ENCODE data around the gene HDAC11. TPM values are rescaled to one million over a fixed set of nuclear protein-coding genes. Genes with fewer than 3 reads are reported as not detected.

The HDAC11 gene
- total RNA-seq, 2 donors from 2014 or later, result 24.0 to 36.1 TPM

DNA sequence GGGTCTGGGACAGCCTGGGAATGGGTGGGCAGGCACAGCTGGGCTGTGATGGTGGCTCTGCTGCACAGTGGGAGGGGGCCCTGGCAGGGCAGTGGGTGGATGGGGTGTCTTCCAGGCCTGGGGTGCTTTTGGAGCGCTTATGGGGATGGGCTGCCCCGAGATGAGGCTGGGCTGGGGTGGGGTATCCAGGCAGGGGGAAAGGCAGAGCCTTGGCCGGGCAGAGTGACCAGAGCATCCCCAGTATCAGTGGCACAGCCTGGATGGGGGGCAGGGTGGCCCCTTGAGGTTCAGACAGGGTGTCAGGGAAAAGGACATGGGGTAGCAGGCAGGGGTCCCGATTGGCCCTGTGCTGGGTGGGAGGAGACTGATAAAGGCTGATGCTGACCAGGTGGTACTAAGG is 26.6 kb downstream of the HDAC11 start:
- no peaks in the 10 kb centered on the region for H3K4me1 ChIP-seq
- H3K9me3 ChIP-seq, result no peaks in the 10 kb centered on the region
- H3K27ac ChIP-seq, result no peak overlapping the region
- H3K4me3 ChIP-seq, result no peak overlapping the region
- H3K9ac ChIP-seq (ENCODE audit: low read depth in 2 of 2, low read length in 2 of 2), result no peak overlapping the region
- no peaks in the 10 kb centered on the region for H3K36me3 ChIP-seq
- TF ChIP-seq CTCF (IDR thresholded peaks at IDR 0.05), result no peak
- DNase-seq, result no peak
- no peaks in the 10 kb centered on the region for H3K27me3 ChIP-seq
- intact Hi-C loops (cut with DNase I), result no loop called here

DNA sequence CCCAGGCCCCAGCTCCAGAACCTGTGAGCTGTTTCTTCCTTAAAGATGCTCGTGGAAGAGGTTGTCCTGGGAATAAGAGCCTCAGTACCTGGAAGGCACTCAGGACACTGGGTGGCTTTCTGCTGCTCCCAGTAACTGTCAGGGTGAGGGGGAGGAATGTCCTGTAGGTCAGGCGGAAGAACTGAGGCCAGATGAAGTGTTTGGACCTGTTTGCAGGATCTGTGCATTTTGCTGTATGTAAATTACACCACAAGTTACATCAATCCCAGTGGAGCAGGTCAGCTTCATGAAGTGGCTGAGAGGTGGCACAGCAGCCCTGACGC is 27.1 kb downstream of the HDAC11 start:
- Histone ChIP-seq H3K9ac (ENCODE audit: low read depth in 2 of 2, low read length in 2 of 2) (no peak overlapping the region), H3K4me1 (no peaks in the 10 kb centered on the region), H3K9me3 (no peaks in the 10 kb centered on the region), H3K36me3 (no peaks in the 10 kb centered on the region), H3K4me3 (no peak overlapping the region), H3K27ac (no peak overlapping the region), H3K27me3 (no peaks in the 10 kb centered on the region)
- no peak for DNase-seq
- intact Hi-C loops (cut with DNase I), result no loop called here
- TF ChIP-seq CTCF (IDR thresholded peaks at IDR 0.05), result no peak

DNA sequence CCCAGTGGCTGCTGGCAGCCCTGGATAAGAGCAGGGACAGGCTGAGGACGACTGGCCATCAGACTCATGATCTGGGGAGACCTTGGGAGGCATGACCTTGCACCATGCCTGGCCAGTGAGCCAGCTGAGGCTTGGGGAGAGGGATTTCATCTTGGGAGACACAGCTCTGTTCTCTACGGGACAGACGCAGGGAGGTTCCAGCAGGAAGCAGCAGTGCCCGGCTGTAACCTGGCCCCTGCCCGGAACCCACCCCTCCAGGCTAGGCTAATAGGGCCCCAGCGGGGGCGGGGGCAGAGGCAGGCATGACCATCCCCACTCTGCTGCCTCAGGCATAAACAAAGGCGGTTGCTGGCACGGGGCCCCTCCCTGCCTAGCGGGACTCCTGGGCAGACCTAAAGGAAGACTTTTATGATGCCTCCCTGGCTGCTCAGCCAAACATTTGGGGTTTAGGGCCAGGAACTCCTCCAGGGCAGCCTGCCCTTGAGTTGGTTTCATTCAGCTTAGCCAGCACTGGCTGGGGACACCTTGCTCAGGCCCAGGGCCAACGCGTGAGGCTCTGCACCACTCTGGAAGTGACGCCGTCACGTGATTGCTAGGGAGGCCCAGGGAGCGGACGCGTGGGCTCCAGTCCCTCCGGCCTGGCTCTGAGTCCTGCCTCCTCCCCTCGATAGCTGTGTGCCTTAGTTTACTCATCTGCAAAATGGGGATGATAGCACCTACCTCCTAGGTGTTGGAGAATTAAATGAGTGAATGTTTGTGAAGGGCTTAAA is 27.6 kb downstream of the HDAC11 start:
- Histone ChIP-seq H3K27me3 (no peaks in the 10 kb centered on the region), H3K4me3 (no peak overlapping the region), H3K9me3 (no peaks in the 10 kb centered on the region), H3K4me1 (no peaks in the 10 kb centered on the region), H3K9ac (ENCODE audit: low read depth in 2 of 2, low read length in 2 of 2) (no peak overlapping the region), H3K27ac (no peak overlapping the region), H3K36me3 (no peaks in the 10 kb centered on the region)
- intact Hi-C loops (cut with DNase I), result no loop called here
- no peak for TF ChIP-seq CTCF (IDR thresholded peaks at IDR 0.05)
- no peak for DNase-seq

GRCh38 chr3:13508496-13508895 is 28.4 kb downstream of the HDAC11 start:
- Histone ChIP-seq H3K4me1 (no peaks in the 10 kb centered on the region), H3K9ac (ENCODE audit: low read depth in 2 of 2, low read length in 2 of 2) (no peak overlapping the region), H3K27ac (no peak overlapping the region), H3K27me3 (no peaks in the 10 kb centered on the region), H3K36me3 (no peaks in the 10 kb centered on the region), H3K4me3 (no peak overlapping the region), H3K9me3 (no peaks in the 10 kb centered on the region)
- intact Hi-C loops (cut with DNase I), result no loop called here
- DNase-seq, result no peak
- TF ChIP-seq CTCF (IDR thresholded peaks at IDR 0.05), result no peak

- Histone ChIP-seq H3K27me3 (no peaks in the 10 kb centered on the region), H3K9ac (ENCODE audit: low read depth in 2 of 2, low read length in 2 of 2) (no peak overlapping the region), H3K9me3 (no peaks in the 10 kb centered on the region), H3K27ac (no peak overlapping the region), H3K4me3 (no peak overlapping the region), H3K36me3 (no peaks in the 10 kb centered on the region), H3K4me1 (no peaks in the 10 kb centered on the region)
- TF ChIP-seq CTCF (IDR thresholded peaks at IDR 0.05), result no peak
- no peak for DNase-seq
- intact Hi-C loops (cut with DNase I), result no loop called here
Observed at GRCh38 chr3:13509059-13509815, 29.1 kb downstream of the HDAC11 start.

Data from colonic mucosa (tissue), 4 donors.